ENCODE measurements around the gene MYEOV. TPM values are rescaled to one million over a fixed set of nuclear protein-coding genes. Genes with fewer than 3 reads are reported as not detected.

Gene MYEOV
- total RNA-seq, 2 donors from 2014 or later: not detected

- no peaks in the 10 kb centered on the region for H3K9me3 ChIP-seq (ENCODE audit: control insufficient read depth, low read length)
- Mint-ChIP-seq H3K27me3 (ENCODE audit: insufficient read depth) (no peaks in the 10 kb centered on the region), H3K9me3 (no peaks in the 10 kb centered on the region), H3K4me3 (no peak overlapping the region), H3K36me3 (ENCODE audit: low read depth) (no peaks in the 10 kb centered on the region), H3K27ac (no peak overlapping the region), H3K4me1 (peaks cover 9% of the 10 kb centered on the region)
- H3K27ac ChIP-seq (ENCODE audit: low read depth, low read length): no peak overlapping the region
- 85 to 87% methylated on average over 11 to 13 of the region's 13 CpGs for WGBS, 2 experiments (ENCODE audit: insufficient coverage in 1 of 2, insufficient read length in 1 of 2)
- H3K9ac ChIP-seq (ENCODE audit: extremely low read depth, low read length, poor library complexity, severe bottlenecking): no peak overlapping the region
- H3K4me3 ChIP-seq (ENCODE audit: low read length): no peak overlapping the region
- no peaks in the 10 kb centered on the region for H3K36me3 ChIP-seq (ENCODE audit: control insufficient read depth, insufficient read depth, low read length)
- H3K4me1 ChIP-seq (ENCODE audit: control insufficient read depth, insufficient read depth, low read length): no peaks in the 10 kb centered on the region
- DNase-seq: peak; percentile 67
- no peaks in the 10 kb centered on the region for H3K27me3 ChIP-seq (ENCODE audit: control insufficient read depth, insufficient read depth, low read length, poor library complexity, severe bottlenecking)
- TF ChIP-seq CTCF (conservative IDR thresholded peaks at IDR 0.05): no peak
Observed at GRCh38 chr11:69319255-69320106, 25.5 kb downstream of the MYEOV start.

- Mint-ChIP-seq H3K27ac (no peak overlapping the region), H3K27me3 (ENCODE audit: insufficient read depth) (no peaks in the 10 kb centered on the region), H3K9me3 (no peaks in the 10 kb centered on the region), H3K4me1 (peaks cover 9% of the 10 kb centered on the region), H3K36me3 (ENCODE audit: low read depth) (no peaks in the 10 kb centered on the region), H3K4me3 (no peak overlapping the region)
- H3K9me3 ChIP-seq (ENCODE audit: control insufficient read depth, low read length): no peaks in the 10 kb centered on the region
- H3K9ac ChIP-seq (ENCODE audit: extremely low read depth, low read length, poor library complexity, severe bottlenecking): no peak overlapping the region
- no peak for DNase-seq
- no peak for TF ChIP-seq CTCF (conservative IDR thresholded peaks at IDR 0.05)
- no peaks in the 10 kb centered on the region for H3K4me1 ChIP-seq (ENCODE audit: control insufficient read depth, insufficient read depth, low read length)
- H3K4me3 ChIP-seq (ENCODE audit: low read length): no peak overlapping the region
- no peaks in the 10 kb centered on the region for H3K36me3 ChIP-seq (ENCODE audit: control insufficient read depth, insufficient read depth, low read length)
- WGBS, 2 experiments (ENCODE audit: insufficient coverage in 1 of 2, insufficient read length in 1 of 2): 92 to 100% methylated on average over 1 to 7 of the region's 7 CpGs
- no peaks in the 10 kb centered on the region for H3K27me3 ChIP-seq (ENCODE audit: control insufficient read depth, insufficient read depth, low read length, poor library complexity, severe bottlenecking)
- no peak overlapping the region for H3K27ac ChIP-seq (ENCODE audit: low read depth, low read length)
Observed at GRCh38 chr11:69320326-69320725, 26.4 kb downstream of the MYEOV start.

GRCh38 chr11:69320756-69321741 is 27.1 kb downstream of the MYEOV start:
- no peaks in the 10 kb centered on the region for H3K4me1 ChIP-seq (ENCODE audit: control insufficient read depth, insufficient read depth, low read length)
- Mint-ChIP-seq H3K27me3 (ENCODE audit: insufficient read depth) (no peaks in the 10 kb centered on the region), H3K4me3 (no peak overlapping the region), H3K4me1 (peaks cover 9% of the 10 kb centered on the region), H3K9me3 (no peaks in the 10 kb centered on the region), H3K27ac (no peak overlapping the region), H3K36me3 (ENCODE audit: low read depth) (no peaks in the 10 kb centered on the region)
- H3K9me3 ChIP-seq (ENCODE audit: control insufficient read depth, low read length): no peaks in the 10 kb centered on the region
- TF ChIP-seq CTCF (conservative IDR thresholded peaks at IDR 0.05): no peak
- H3K4me3 ChIP-seq (ENCODE audit: low read length): no peak overlapping the region
- H3K36me3 ChIP-seq (ENCODE audit: control insufficient read depth, insufficient read depth, low read length): no peaks in the 10 kb centered on the region
- no peak for DNase-seq
- 81 to 86% methylated on average over 4 to 10 of the region's 10 CpGs for WGBS, 2 experiments (ENCODE audit: insufficient coverage in 1 of 2, insufficient read length in 1 of 2)
- H3K27ac ChIP-seq (ENCODE audit: low read depth, low read length): no peak overlapping the region
- no peaks in the 10 kb centered on the region for H3K27me3 ChIP-seq (ENCODE audit: control insufficient read depth, insufficient read depth, low read length, poor library complexity, severe bottlenecking)
- H3K9ac ChIP-seq (ENCODE audit: extremely low read depth, low read length, poor library complexity, severe bottlenecking): no peak overlapping the region

Measured in endodermal cell (in vitro differentiated cells).